Measurements from ENCODE around the gene RMDN2. TPM values are rescaled to one million over a fixed set of nuclear protein-coding genes. Genes with fewer than 3 reads are reported as not detected.

The RMDN2 gene
- total and polyA plus RNA-seq, 2 experiments from 2014 or later = 3.4 to 3.6 TPM

- no peaks in the 10 kb centered on the region for H3K36me3 Mint-ChIP-seq (ENCODE audit: low read depth)
- no peak overlapping the region for H3K4me3 Mint-ChIP-seq
- H3K27me3 ChIP-seq (ENCODE audit: insufficient read depth) = no peaks in the 10 kb centered on the region
- H3K27ac Mint-ChIP-seq = no peak overlapping the region
- H3K4me1 ChIP-seq (ENCODE audit: insufficient read depth) = no peaks in the 10 kb centered on the region
- H3K4me1 Mint-ChIP-seq = no peaks in the 10 kb centered on the region; the same call in 2 of the 3 replicates
- H3K36me3 ChIP-seq (ENCODE audit: insufficient read depth) = no peaks in the 10 kb centered on the region
- H3K9me3 Mint-ChIP-seq = no peaks in the 10 kb centered on the region
- H3K9me2 ChIP-seq (ENCODE audit: insufficient read depth) = no peaks in the 10 kb centered on the region
- H4K20me1 ChIP-seq (replicated peaks; ENCODE audit: insufficient read depth) = no peaks in the 10 kb centered on the region
- no peaks in the 10 kb centered on the region for H3K79me2 ChIP-seq (replicated peaks; ENCODE audit: insufficient read depth)
- H3K4me3 ChIP-seq = no peak overlapping the region
- no peak for TF ChIP-seq JUNB (IDR thresholded peaks at IDR 0.05; ENCODE audit: unreplicated experiment)
- TF ChIP-seq NANOG (IDR thresholded peaks at IDR 0.05; ENCODE audit: borderline replicate concordance) = no peak
- no peak for TF ChIP-seq ZNF462 (CRISPR knock-in tag; IDR thresholded peaks at IDR 0.05)
- no peak for TF ChIP-seq EZH2phosphoT487 (IDR thresholded peaks at IDR 0.05; ENCODE audit: unreplicated experiment)
- TF ChIP-seq CTCF (conservative IDR thresholded peaks at IDR 0.05; ENCODE audit: low read depth in 2 of 2) = no peak
- no peak for TF ChIP-seq ETS1 (IDR thresholded peaks at IDR 0.05)
- no peak for TF ChIP-seq CREB1 (CRISPR knock-in tag; IDR thresholded peaks at IDR 0.05; ENCODE audit: low read depth)
- TF ChIP-seq ZNF331 (CRISPR knock-in tag; IDR thresholded peaks at IDR 0.05; ENCODE audit: low read depth) = no peak
- no peak for TF ChIP-seq REST (IDR thresholded peaks at IDR 0.05; ENCODE audit: unreplicated experiment)
- no peak for TF ChIP-seq EZH2 (IDR thresholded peaks at IDR 0.05; ENCODE audit: low read depth, unreplicated experiment)
- TF ChIP-seq POLR2AphosphoS5 (IDR thresholded peaks at IDR 0.05; ENCODE audit: low read depth) = no peak
- no peak for TF ChIP-seq STAT1 (IDR thresholded peaks at IDR 0.05; ENCODE audit: unreplicated experiment)
- no peak for TF ChIP-seq ZNF114 (CRISPR knock-in tag; IDR thresholded peaks at IDR 0.05)
- no peak for DNase-seq (ENCODE audit: low spot score)
- no peak overlapping the region for H3K4me2 ChIP-seq
- ATAC-seq = no peak
- H3K27ac ChIP-seq (ENCODE audit: low read depth) = no peak overlapping the region
- no peaks in the 10 kb centered on the region for H3F3A ChIP-seq (replicated peaks; ENCODE audit: low read depth)
- no peaks in the 10 kb centered on the region for H3K27me3 Mint-ChIP-seq (ENCODE audit: insufficient read depth, low read depth, poor library complexity)
- H2AFZ ChIP-seq = no peak overlapping the region
These were observed 131.1 kb downstream of the RMDN2 start for GRCh38 chr2:38056216-38056615.

Data from GM23338 (cell line).